Epithelial cell of prostate (primary cell): ENCODE data around the gene KANSL1L.

Experiments used
- DNase-seq: peaks from one replicate; pipeline ENCODE4 v3.0.0-alpha.2; 2011; ENCODE audit warnings: low read depth, low spot score
- H3K27ac ChIP-seq: fragments of 450-650 bp; 2 replicates; pipeline ENCODE4 v1.5.1; 2017; ENCODE audit warnings: mild to moderate bottlenecking

Gene KANSL1L

GRCh38 chr2:210002158-210003157 is 168.8 kb downstream of the KANSL1L start, which contains the start of gene RPE:
Gene RPE, plus strand, starts transcription at chr2:210002638. Its CDS starts 24 bp downstream, at chr2:210002662.
- peak within 1 kb of the TSS; percentile 43 for H3K27ac ChIP-seq
- peak; percentile 64 for DNase-seq

GRCh38 chr2:210000464-210001324 is 170.5 kb downstream of the KANSL1L start:
- no peak overlapping the region for H3K27ac ChIP-seq
- no peak for DNase-seq

- H3K27ac ChIP-seq, result no peak overlapping the region
- DNase-seq, result no peak
Measured at GRCh38 chr2:209998596-209998995, 172.6 kb downstream of the KANSL1L start.

GRCh38 chr2:209993968-209994367 is 177.2 kb downstream of the KANSL1L start:
- no peak overlapping the region for H3K27ac ChIP-seq
- DNase-seq, result no peak

- H3K27ac ChIP-seq, result no peak overlapping the region
- DNase-seq, result no peak
Measured at GRCh38 chr2:209990838-209991237, 180.4 kb downstream of the KANSL1L start.

GRCh38 chr2:209988010-209988409 is 183.2 kb downstream of the KANSL1L start:
- no peak overlapping the region for H3K27ac ChIP-seq
- no peak for DNase-seq

GRCh38 chr2:209986415-209986814 is 184.8 kb downstream of the KANSL1L start:
- no peak for DNase-seq
- H3K27ac ChIP-seq, result no peak overlapping the region

- no peak overlapping the region for H3K27ac ChIP-seq
Measured at GRCh38 chr2:209985874-209986273, 185.3 kb downstream of the KANSL1L start.

GRCh38 chr2:209984291-209984690 is 186.9 kb downstream of the KANSL1L start:
- DNase-seq, result no peak
- no peak overlapping the region for H3K27ac ChIP-seq

More at GRCh38 chr2:209985874-209986273, 185.3 kb downstream of the KANSL1L start:
- DNase-seq, result no peak

- no peak for DNase-seq
- H3K27ac ChIP-seq, result no peak overlapping the region
Measured at GRCh38 chr2:209977386-209978239, 193.6 kb downstream of the KANSL1L start.

- H3K27ac ChIP-seq, result no peak overlapping the region
- DNase-seq, result no peak
Measured at GRCh38 chr2:209976698-209977385, 194.4 kb downstream of the KANSL1L start.

- H3K27ac ChIP-seq, result no peak overlapping the region
- peak; percentile 43 for DNase-seq
Measured at GRCh38 chr2:209974576-209974975, 196.6 kb downstream of the KANSL1L start.

GRCh38 chr2:209973328-209973727 is 197.9 kb downstream of the KANSL1L start:
- H3K27ac ChIP-seq, result no peak overlapping the region
- no peak for DNase-seq
